ENCODE measurements around the gene GARIN3. TPM values are rescaled to one million over a fixed set of nuclear protein-coding genes. Genes with fewer than 3 reads are reported as not detected.
"Not testable (repeated sequence)": the region's sequence is repeated elsewhere in the genome, so short reads cannot be mapped to it uniquely, and the experiment has no call there.

The GARIN3 gene
- total RNA-seq, 1 experiment from 2014 or later: not detected

- DNase-seq (ENCODE audit: low read depth, low spot score): no peak
- in situ Hi-C loops (cut with HindIII; ENCODE audit: low pct_unique_long_range_greater_than_20kb, low sequenced_read_pairs): no loop called here
These were observed 22.2 kb upstream of the GARIN3 start for GRCh38 chr5:157188270-157188669.

GRCh38 chr5:157187046-157187754 lies 21.1 kb upstream of the GARIN3 start:
- DNase-seq (ENCODE audit: low read depth, low spot score): no peak
- in situ Hi-C loops (cut with HindIII; ENCODE audit: low pct_unique_long_range_greater_than_20kb, low sequenced_read_pairs): no loop called here

GRCh38 chr5:157186309-157187045 lies 20.4 kb upstream of the GARIN3 start:
- in situ Hi-C loops (cut with HindIII; ENCODE audit: low pct_unique_long_range_greater_than_20kb, low sequenced_read_pairs): no loop called here
- DNase-seq (ENCODE audit: low read depth, low spot score): no peak

- in situ Hi-C loops (cut with HindIII; ENCODE audit: low pct_unique_long_range_greater_than_20kb, low sequenced_read_pairs): not testable (repeated sequence)
These were observed 19.1 kb upstream of the GARIN3 start for GRCh38 chr5:157185122-157185521.

GRCh38 chr5:157184117-157184670 lies 18.1 kb upstream of the GARIN3 start:
- DNase-seq (ENCODE audit: low read depth, low spot score): peak; percentile 8
- in situ Hi-C loops (cut with HindIII; ENCODE audit: low pct_unique_long_range_greater_than_20kb, low sequenced_read_pairs): no loop called here

More at GRCh38 chr5:157185122-157185521, 19.1 kb upstream of the GARIN3 start:
- DNase-seq (ENCODE audit: low read depth, low spot score): not testable (repeated sequence)

GRCh38 chr5:157182143-157182757 lies 16.2 kb upstream of the GARIN3 start:
- in situ Hi-C loops (cut with HindIII; ENCODE audit: low pct_unique_long_range_greater_than_20kb, low sequenced_read_pairs): no loop called here
- DNase-seq (ENCODE audit: low read depth, low spot score): no peak

- in situ Hi-C loops (cut with HindIII; ENCODE audit: low pct_unique_long_range_greater_than_20kb, low sequenced_read_pairs): no loop called here
- no peak for DNase-seq (ENCODE audit: low read depth, low spot score)
These were observed 14.6 kb upstream of the GARIN3 start, which contains the start of gene ITK for GRCh38 chr5:157180374-157181264. Gene ITK (plus strand): TSS chr5:157180840. CDS start chr5:157180978, 138 bp downstream.

- DNase-seq (ENCODE audit: low read depth, low spot score): no peak
- in situ Hi-C loops (cut with HindIII; ENCODE audit: low pct_unique_long_range_greater_than_20kb, low sequenced_read_pairs): no loop called here
These were observed 12.9 kb upstream of the GARIN3 start for GRCh38 chr5:157178966-157179365.

- in situ Hi-C loops (cut with HindIII; ENCODE audit: low pct_unique_long_range_greater_than_20kb, low sequenced_read_pairs): no loop called here
- DNase-seq (ENCODE audit: low read depth, low spot score): no peak
These were observed 11.9 kb upstream of the GARIN3 start for GRCh38 chr5:157177953-157178352.

GRCh38 chr5:157175071-157175612 lies 9.1 kb upstream of the GARIN3 start:
- in situ Hi-C loops (cut with HindIII; ENCODE audit: low pct_unique_long_range_greater_than_20kb, low sequenced_read_pairs): no loop called here

GRCh38 chr5:157172403-157172802 lies 6.3 kb upstream of the GARIN3 start:
- in situ Hi-C loops (cut with HindIII; ENCODE audit: low pct_unique_long_range_greater_than_20kb, low sequenced_read_pairs): no loop called here
- DNase-seq (ENCODE audit: low read depth, low spot score): no peak

More at GRCh38 chr5:157175071-157175612, 9.1 kb upstream of the GARIN3 start:
- DNase-seq (ENCODE audit: low read depth, low spot score): no peak

GRCh38 chr5:157168286-157168685 lies 2.2 kb upstream of the GARIN3 start:
- in situ Hi-C loops (cut with HindIII; ENCODE audit: low pct_unique_long_range_greater_than_20kb, low sequenced_read_pairs): no loop called here
- DNase-seq (ENCODE audit: low read depth, low spot score): no peak

- no peak for DNase-seq (ENCODE audit: low read depth, low spot score)
- in situ Hi-C loops (cut with HindIII; ENCODE audit: low pct_unique_long_range_greater_than_20kb, low sequenced_read_pairs): no loop called here
These were observed 1.2 kb upstream of the GARIN3 start for GRCh38 chr5:157167214-157167621.

- no peak for DNase-seq (ENCODE audit: low read depth, low spot score)
- in situ Hi-C loops (cut with HindIII; ENCODE audit: low pct_unique_long_range_greater_than_20kb, low sequenced_read_pairs): no loop called here
These were observed 396 bp downstream of the GARIN3 start for GRCh38 chr5:157165668-157166067.

- in situ Hi-C loops (cut with HindIII; ENCODE audit: low pct_unique_long_range_greater_than_20kb, low sequenced_read_pairs): no loop called here
These were observed 803 bp downstream of the GARIN3 start for GRCh38 chr5:157165261-157165660.

GRCh38 chr5:157164521-157164920 lies 1.5 kb downstream of the GARIN3 start:
- no peak for DNase-seq (ENCODE audit: low read depth, low spot score)
- in situ Hi-C loops (cut with HindIII; ENCODE audit: low pct_unique_long_range_greater_than_20kb, low sequenced_read_pairs): no loop called here

More at GRCh38 chr5:157165261-157165660, 803 bp downstream of the GARIN3 start:
- DNase-seq (ENCODE audit: low read depth, low spot score): no peak

GRCh38 chr5:157162919-157163510 lies 3.0 kb downstream of the GARIN3 start:
- no peak for DNase-seq (ENCODE audit: low read depth, low spot score)
- in situ Hi-C loops (cut with HindIII; ENCODE audit: low pct_unique_long_range_greater_than_20kb, low sequenced_read_pairs): no loop called here
